ENCODE data around the gene SPEF1.

SPEF1 gene

GRCh38 chr20:3764659-3765058 lies 16.6 kb downstream of the SPEF1 start:
- DNase-seq, result no peak

- DNase-seq, result no peak
These were observed 17.3 kb downstream of the SPEF1 start for GRCh38 chr20:3763671-3764601.

GRCh38 chr20:3760655-3761348 lies 20.4 kb downstream of the SPEF1 start:
- DNase-seq, result peak; percentile 59

GRCh38 chr20:3759884-3760283 lies 21.4 kb downstream of the SPEF1 start:
- no peak for DNase-seq

GRCh38 chr20:3759316-3759823 lies 21.9 kb downstream of the SPEF1 start:
- DNase-seq, result no peak

- DNase-seq, result no peak
These were observed 22.7 kb downstream of the SPEF1 start for GRCh38 chr20:3758566-3758965.

- DNase-seq, result no peak
These were observed 24.0 kb downstream of the SPEF1 start for GRCh38 chr20:3757268-3757667.

GRCh38 chr20:3755814-3756480 lies 25.3 kb downstream of the SPEF1 start:
- DNase-seq, result no peak

GRCh38 chr20:3755269-3755668 lies 26.0 kb downstream of the SPEF1 start:
- DNase-seq, result no peak

- no peak for DNase-seq
These were observed 27.0 kb downstream of the SPEF1 start for GRCh38 chr20:3754276-3754630.

GRCh38 chr20:3753501-3754275 lies 27.6 kb downstream of the SPEF1 start:
- no peak for DNase-seq

- no peak for DNase-seq
These were observed 28.1 kb downstream of the SPEF1 start for GRCh38 chr20:3753098-3753497.

- no peak for DNase-seq
These were observed 28.9 kb downstream of the SPEF1 start for GRCh38 chr20:3752386-3752759.

- no peak for DNase-seq
These were observed 29.4 kb downstream of the SPEF1 start for GRCh38 chr20:3751675-3752385.

GRCh38 chr20:3751305-3751674 lies 30.0 kb downstream of the SPEF1 start:
- no peak for DNase-seq

GRCh38 chr20:3749689-3750531 lies 31.3 kb downstream of the SPEF1 start:
- no peak for DNase-seq

- DNase-seq, result no peak
These were observed 32.1 kb downstream of the SPEF1 start for GRCh38 chr20:3749087-3749688.

GRCh38 chr20:3748073-3748472 lies 33.2 kb downstream of the SPEF1 start:
- DNase-seq, result no peak

- no peak for DNase-seq
These were observed 33.8 kb downstream of the SPEF1 start for GRCh38 chr20:3747471-3747870.

GRCh38 chr20:3745686-3746173 lies 35.5 kb downstream of the SPEF1 start:
- DNase-seq, result no peak

All from NCI-H2227 treated with DMSO at 0.1 percent for 48 hours (cell line).